CD1c-positive myeloid dendritic cell (primary cell): ENCODE results near the gene TANK.

Experiments used
- DNase-seq: peaks from one replicate; pipeline ENCODE4 v3.0.0-alpha.2; 2016; ENCODE audit errors: extremely low spot score

TANK gene

DNA sequence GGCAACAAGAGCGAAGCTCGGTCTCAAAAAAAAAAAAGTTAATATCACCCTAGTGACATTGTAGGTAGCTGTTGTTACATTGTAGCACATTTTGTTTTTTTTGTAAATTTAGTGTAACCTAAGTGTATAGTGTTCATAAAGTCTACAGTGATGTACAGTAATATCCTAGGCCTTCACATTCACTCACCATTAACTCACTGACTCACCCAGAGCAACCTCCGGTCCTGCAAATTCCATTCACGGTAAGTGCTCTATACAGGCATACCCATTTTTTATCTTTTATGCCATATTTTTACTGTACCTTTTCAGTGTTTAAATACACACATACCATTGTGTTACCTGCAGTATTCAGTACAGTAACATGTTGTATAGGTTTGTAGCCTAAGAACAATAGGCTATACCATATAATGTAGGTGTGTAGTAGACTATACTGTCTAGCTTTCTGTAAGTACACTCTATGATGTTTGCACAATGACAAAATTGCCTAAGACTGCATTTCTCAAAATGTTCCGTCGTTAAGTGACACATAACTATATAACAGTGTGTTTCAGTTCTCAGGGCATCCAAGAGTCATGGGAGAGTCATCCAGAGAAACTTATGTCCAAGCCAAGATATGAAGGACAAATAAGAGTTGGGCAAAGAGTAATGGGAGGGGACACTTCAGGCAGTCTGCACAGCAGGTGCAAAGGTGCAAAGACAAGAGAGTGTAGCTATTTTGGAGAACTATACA lies 68.4 kb downstream of the TANK start:
- DNase-seq, result no peak

GRCh38 chr2:161230959-161231358 lies 70.7 kb downstream of the TANK start:
- DNase-seq, result no peak

GRCh38 chr2:161232571-161232970 lies 72.3 kb downstream of the TANK start:
- DNase-seq, result no peak

DNA sequence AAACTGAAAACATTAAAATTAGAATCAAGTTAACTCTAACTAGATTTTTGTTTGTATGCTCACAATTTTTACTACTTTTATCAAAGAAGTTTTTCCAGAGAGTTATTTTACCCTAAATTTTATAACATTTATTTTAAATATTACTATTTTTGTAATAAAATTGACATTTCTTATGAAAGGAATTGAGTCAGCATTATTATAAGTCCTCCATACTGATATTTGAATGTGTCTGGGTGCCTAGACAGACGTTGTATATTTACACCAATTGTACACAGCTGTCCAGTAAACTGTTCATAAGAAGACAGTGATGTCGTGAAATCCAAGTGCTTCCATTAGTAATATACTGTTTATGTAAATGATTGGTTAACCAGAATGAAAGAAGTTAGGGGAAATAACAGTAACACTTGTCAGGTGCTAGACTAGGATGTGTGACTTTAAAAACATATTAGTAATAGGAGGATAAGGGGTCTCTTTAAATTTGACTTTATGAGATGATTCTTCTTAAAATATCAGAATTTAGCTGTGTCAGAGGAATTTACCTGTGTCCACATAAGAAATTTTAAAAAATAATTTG lies 73.7 kb downstream of the TANK start:
- DNase-seq, result no peak

- no peak for DNase-seq
Observed at GRCh38 chr2:161234627-161235026, 74.4 kb downstream of the TANK start.

DNA sequence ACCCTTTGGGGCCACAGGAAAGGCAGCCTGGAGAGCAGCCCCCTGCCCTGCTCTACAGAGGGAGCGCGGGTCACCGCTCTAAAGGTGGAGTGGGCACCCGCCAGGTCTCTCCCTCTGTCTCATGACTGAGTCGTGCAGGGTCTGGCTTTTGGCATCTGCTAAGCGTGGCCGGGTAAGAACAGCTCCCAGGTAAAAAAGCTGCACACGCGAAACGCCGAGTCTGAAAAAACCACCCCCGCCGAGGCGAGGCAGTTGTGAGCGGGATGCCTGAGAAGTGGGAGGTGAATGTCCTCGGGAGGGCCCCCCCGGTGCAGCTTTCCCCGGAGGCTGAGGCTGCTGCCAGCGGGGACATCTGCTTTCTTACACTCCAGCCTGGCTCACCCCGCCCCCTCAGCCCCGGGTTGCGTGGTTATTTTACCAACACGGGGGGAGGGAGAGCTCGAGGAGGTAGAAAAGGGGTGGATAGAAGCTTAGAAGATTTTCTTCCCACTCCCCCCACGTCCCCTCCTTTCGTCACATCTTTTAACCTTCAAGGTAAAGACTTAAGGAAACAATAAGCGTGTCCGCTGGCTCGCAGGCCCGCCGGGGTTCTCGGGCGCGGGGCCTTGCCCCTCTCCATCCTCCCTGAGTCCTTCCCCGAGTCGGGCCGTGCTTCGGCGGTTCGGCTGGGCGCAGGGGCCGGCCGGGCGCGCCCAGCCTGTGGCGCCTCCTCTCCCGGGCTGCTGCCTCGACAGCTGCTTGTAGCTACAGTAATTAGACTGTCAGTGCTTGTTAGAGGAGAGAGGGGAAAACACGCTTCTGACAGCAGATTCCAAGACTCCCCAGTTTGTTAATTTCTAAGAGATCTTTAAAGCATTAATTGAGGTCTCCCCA lies 77.4 kb downstream of the TANK start:
- DNase-seq, result peak; percentile 39

GRCh38 chr2:161238265-161238559 lies 78.0 kb downstream of the TANK start:
- peak; percentile 16 for DNase-seq

DNA sequence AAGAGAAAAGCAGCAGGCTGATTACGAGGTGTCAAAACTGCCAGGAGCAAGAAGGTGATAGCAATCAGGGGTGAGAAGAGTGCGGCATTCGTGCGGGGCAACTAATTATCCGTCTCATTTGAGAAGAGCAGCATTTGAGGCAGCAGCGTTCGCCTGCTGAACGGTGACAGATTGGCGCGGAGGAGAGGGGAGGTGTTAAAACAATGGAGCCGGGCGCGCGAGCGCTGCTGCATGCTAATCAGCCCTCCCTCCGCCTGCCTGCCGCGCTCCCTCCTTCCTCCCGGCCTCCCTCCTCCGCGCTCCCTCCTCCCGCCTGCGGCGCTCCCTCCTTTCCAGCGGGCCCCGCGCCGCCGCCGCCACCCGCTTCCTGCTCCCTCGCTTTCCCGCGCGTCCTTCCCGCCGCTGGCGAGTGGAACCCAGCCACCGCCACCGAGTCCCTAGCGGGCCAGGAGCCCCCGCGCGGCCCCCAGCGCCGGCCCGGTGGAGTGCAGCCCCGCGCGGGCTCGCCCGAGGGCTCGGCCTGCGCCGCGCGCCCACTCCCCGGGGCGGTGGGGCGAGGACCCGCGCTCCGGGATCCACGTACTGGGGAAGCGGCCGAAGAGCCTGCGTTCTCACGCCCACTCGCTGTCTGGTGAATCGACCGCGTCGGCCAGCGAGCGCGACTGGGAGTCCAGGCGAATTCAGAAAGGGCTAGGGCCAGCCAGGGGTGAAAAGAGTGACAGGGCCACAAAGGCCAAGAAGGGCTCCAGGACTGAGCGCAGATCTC lies 78.5 kb downstream of the TANK start:
- DNase-seq, result peak; percentile 76

GRCh38 chr2:161239326-161240109 lies 79.3 kb downstream of the TANK start:
- DNase-seq, result no peak

GRCh38 chr2:161241894-161242293 lies 81.7 kb downstream of the TANK start:
- no peak for DNase-seq

DNA sequence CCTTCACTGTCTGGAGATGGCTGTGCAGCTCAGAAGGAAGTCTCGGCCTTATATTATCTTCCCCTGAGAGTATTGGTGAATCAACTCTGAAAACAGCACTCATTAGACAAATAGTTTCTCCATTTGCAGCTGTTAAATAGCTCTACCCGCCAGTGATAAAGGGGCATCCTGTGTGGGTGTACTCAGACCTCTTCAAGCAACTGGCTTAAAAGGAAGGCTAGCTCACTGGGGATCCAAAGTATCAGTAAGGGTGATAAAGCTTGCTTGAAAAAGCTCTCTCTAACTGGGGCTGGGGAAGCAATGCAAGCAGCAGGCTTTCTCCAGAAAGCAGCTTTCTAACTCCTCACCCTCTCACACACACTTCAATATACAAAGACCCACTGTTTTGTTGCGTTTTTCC lies 83.1 kb downstream of the TANK start:
- DNase-seq, result no peak

GRCh38 chr2:161243905-161244304 lies 83.7 kb downstream of the TANK start:
- DNase-seq, result no peak

DNA sequence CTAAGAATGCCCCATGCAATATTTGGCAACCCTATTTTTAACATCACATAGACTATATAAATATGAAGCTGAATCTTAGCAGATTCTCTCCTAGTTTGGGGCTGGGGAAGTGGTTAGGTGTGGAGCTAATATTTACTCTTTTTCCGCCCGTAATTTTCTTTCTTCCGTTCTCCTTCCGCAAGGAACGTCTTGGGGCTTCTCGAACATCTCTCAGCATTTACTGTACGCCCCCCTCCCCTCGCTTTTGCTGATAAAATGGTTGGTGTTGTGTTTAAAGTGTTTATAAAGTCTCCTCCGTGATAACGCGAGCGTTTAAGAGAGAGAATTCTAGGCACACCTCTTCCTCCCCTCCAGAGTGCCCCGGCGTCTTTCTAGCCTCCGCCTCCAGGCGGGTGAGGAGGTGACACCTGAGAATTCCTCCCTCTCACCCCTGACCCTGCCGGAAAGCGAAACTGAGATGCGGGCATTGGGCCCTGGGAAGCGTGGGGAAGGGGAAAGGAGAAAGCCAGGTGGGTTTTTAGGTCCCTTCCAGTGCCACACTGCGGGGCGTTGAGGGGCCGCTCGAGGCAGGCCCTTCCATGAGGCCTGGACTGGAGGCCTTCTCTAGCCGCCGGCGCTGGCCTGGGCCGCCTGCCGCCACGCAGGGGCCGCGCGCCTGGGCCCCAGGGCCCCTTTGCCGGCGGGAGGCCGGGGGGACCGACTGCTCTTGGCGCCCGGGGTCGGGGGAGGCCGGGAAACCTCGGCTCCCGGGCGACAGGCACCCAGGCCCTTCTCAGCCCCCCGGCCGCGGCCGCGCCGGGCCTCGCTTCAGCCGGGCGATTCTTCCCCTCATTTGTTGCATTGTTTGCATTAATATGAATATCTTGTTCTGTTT lies 84.4 kb downstream of the TANK start:
- DNase-seq, result peak; percentile 42

GRCh38 chr2:161245261-161245553 lies 85.0 kb downstream of the TANK start:
- no peak for DNase-seq

DNA sequence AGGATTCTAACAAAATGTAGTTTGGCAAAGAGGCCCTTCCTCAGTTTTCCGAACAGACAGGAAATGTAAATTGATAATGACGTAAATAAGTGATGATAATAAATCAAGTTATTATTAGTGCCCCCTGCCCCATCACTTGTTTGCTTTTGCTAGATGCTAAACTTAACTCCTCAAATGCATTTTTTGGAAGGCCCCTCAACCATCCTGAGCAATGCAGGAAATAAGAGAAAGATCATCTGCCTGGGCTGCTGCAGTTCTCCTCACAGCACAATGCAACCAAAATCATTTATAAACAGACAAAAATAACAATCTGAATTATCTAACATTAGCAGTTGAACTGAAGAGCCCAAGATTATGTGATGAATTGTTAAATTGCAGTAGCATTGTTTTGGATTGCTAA lies 85.4 kb downstream of the TANK start:
- no peak for DNase-seq

GRCh38 chr2:161246281-161246680 lies 86.1 kb downstream of the TANK start:
- DNase-seq, result no peak

GRCh38 chr2:161250864-161251436 lies 90.7 kb downstream of the TANK start:
- DNase-seq, result peak; percentile 23

DNA sequence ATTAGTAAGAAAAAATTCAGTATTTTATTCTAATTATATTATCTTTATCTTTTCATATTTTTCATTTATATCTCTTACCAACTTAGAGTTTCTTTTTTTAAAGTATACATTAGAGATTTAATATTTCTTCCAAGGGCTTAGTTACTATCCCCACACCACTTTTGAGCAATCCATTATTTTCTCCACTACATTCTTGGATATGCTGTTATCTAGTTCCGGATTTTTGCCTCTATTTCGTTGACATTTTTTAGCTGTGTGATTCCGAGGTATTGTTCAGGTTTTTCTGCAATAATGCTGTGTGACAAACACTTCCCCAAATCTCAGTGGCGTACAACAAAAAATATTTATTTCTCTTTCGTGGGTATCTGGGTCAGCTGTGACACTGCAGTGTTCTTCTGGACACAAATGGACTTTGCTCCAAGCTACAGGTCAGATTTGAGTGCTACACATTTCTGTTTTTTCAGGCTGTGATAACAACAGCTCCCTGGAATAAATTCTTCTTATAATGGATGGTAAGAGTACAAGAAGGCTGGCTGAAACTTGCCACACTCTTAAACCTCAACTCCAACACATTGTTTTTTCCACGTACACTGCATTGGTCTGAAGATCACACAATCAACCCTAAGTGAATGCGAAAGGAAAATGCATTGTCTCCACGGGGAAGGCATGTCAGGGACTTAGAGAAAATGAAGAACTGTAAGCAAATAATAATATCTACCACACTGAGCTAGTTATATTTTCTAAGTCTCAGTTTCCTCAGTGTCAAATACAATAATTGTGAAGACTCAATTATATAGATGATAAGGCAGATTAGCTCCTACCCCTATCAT lies 97.1 kb downstream of the TANK start:
- no peak for DNase-seq

DNA sequence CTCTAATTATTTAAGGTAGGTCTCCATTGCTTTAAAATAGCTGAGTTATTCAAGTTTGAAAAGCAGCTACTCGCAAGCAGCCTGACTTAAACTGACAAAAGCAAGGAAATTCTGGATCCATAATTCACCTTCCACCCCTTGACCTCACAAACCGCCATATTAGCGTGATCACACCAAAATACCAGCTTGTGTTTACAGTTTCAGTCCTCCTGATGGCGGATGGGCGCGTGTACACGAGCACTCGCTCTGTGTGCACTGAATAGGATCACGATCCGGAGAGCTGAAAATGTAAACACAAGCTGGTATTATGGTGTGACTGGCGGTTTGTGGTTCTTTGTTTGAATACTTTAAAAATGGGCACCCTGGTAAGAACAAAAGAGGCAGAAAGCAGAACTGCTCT lies 105.6 kb downstream of the TANK start:
- no peak for DNase-seq
